HG03571 (cell line): Measurements from ENCODE around the gene NIPAL4.

ENCODE experiments used
- ATAC-seq: cut with Tn5 transposase; IDR thresholded peaks from one replicate; pipeline ENCODE4 v1.9.1; 2021; ENCODE audit not compliant: unreplicated experiment

The NIPAL4 gene

DNA sequence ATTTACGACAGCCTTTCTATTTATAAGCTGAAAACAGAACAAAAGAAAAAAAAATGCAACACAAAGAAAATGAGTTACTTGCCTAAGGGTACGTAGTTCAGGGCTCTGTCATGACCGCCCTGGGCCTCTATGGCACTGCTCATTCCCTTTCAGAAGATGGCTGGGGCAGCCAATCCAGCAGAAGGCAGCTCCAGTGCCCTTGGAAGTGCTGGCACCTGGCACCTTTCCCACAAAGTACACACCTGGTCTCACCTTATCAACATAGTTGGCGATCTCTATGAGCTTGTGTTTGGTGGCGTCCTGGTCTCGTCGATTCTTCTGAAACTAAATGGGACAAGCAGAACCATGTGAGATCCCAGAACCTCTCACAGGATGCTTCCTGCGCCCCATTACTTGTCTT, 53.2 kb downstream of the NIPAL4 start:
- ATAC-seq: no peak

GRCh38 chr5:157514974-157515373, 55.0 kb downstream of the NIPAL4 start:
- ATAC-seq: no peak

DNA sequence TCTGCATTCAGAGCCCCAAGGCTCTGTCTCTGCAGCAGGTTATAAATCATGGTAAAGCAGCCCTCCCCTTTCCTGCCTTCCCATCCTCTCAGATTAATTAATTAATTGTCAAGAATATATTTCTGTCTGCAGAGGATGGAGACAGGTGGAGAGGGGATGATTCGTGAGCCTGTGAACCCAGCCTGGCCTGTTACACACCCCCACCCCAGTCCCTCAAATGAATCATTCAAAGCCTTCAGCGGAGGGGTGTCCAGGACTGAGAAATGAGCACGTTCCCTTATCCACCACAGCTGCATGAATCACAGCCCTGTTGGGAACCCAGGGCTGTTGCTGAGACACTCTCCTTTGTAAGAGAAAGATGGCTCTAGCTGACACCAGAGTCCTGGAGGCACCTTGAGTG, 56.0 kb downstream of the NIPAL4 start:
- ATAC-seq: no peak

DNA sequence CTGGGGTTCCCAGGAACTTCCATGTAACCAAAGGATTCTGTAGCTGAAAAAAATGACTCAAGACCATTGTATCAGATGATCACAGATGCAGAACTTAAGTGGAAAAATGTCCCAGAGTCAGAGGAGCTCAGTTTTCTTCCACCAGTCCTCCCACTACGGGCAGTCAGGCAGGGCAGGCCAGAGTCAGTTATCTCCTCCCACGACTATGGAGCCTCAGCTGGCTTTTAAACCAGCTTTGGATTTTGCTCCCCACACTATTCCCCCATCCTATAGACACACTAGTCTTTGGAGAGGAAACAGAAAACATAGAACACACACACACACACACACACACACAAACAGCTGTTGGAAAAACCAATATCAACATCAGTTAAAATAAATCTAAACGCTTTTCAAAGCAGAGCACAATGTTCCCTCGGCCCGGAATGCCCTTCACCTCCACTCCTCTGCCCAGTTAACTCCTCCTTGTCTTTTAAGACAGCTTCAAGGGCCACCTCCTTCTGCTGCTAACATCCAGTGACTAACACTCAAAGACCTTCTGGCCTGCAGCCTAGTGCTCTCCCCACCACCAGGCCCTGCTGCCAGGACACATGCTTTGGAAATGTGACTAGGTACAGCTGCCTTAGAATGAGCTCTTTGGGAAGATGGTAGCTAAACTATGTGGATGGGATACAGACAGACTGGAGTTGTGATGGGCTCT, 56.8 kb downstream of the NIPAL4 start:
- no peak for ATAC-seq

GRCh38 chr5:157518963-157519362, 59.0 kb downstream of the NIPAL4 start:
- no peak for ATAC-seq

- no peak for ATAC-seq
Observed at GRCh38 chr5:157519579-157520253, 59.7 kb downstream of the NIPAL4 start.

GRCh38 chr5:157520911-157521703, 61.1 kb downstream of the NIPAL4 start:
- ATAC-seq: no peak

DNA sequence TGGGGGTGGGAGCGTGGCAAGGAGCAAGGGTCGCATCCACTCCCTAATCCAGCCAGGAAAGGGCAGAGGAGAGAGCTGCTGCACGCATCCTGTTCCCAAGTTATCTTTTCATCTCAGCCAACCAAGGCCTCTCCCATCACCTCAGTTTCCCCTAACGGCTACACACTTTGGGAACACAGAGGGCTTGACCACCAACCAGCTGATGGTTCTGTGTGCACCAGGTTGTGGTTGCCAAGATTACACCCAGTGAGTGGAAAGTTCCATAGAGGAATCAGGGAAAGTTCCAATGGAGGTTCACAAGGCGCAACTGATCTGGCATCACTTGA, 61.7 kb downstream of the NIPAL4 start:
- no peak for ATAC-seq

DNA sequence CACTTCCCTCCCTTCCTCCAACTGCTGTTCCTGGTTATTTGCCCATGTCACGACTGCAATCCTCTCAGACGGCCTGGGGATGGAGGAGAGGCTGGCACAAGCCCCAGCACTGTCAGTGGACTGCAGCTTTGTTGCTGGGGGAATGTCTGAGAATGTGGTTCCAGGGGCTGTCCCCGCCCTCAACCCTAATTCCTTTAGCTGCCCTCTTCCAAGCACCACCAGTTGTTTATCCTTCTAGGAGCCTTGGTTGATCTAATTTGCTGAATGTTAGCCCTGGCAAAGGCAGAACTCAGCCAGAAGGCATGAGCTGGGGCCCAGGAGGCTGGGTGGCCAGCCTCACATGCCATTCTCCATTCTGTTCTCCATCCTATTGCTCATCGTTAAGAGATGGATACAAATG, 64.0 kb downstream of the NIPAL4 start:
- no peak for ATAC-seq
